WTC11 (cell line): Measurements from ENCODE around the gene PLSCR5. TPM values are rescaled to one million over a fixed set of nuclear protein-coding genes. Genes with fewer than 3 reads are reported as not detected.

Source experiments
- ATAC-seq: fragments of 200-7000 bp; cut with Tn5 transposase; 2 replicates; pipeline ENCODE4 v1.10.0; 2021; ENCODE audit warnings: mild to moderate bottlenecking, moderate library complexity
- CTCF ChIA-PET: fragments of 300-600 bp; sonication (Branson Sonifier 250); formaldehyde crosslinking; loops from one replicate; lab custom pipeline; 2021; ENCODE audit warnings: antibody characterized with exemption; lab: Charles Lee
- POLR2A ChIA-PET: fragments of 350-600 bp; sonication (Branson Sonifier 250); formaldehyde crosslinking; loops from one replicate; lab custom pipeline; 2021; ENCODE audit warnings: antibody characterized with exemption; lab: Charles Lee
- DNase-seq: peaks from one replicate; pipeline ENCODE4 v3.0.0; 2021; ENCODE audit warnings: low spot score
- H3K27ac Mint-ChIP-seq: 2 replicates; pipeline ENCODE4 v1.8.0; 2021; ENCODE audit warnings: mixed read lengths
- H3K27me3 Mint-ChIP-seq: 2 replicates; pipeline ENCODE4 v1.8.0; 2021; ENCODE audit warnings: low read depth, mild to moderate bottlenecking, moderate library complexity, mixed read lengths
- H3K36me3 Mint-ChIP-seq: 2 replicates; pipeline ENCODE4 v1.8.0; 2021; ENCODE audit warnings: mixed read lengths
- H3K4me1 Mint-ChIP-seq: 2 replicates; pipeline ENCODE4 v1.8.0; 2022; ENCODE audit warnings: mixed read lengths
- H3K4me3 Mint-ChIP-seq: 2 replicates; pipeline ENCODE4 v1.8.0; 2021; ENCODE audit warnings: mild to moderate bottlenecking, moderate library complexity, mixed read lengths
- H3K9me3 Mint-ChIP-seq: 2 replicates; pipeline ENCODE4 v1.8.0; 2021; ENCODE audit warnings: mixed read lengths
- AR ChIP-seq: fragments of 250-450 bp; sonication (Bioruptor Pico); IDR thresholded peaks from 2 replicates; pipeline ENCODE4 v1.9.0; 2021; ENCODE audit warnings: mild to moderate bottlenecking
- ATF1 ChIP-seq: sonication (generic); formaldehyde crosslinking; IDR thresholded peaks from 2 replicates; pipeline ENCODE4 v1.8.1; 2023; ENCODE audit warnings: mild to moderate bottlenecking, moderate library complexity, missing genetic modification reagents
- E2F5 ChIP-seq: sonication (generic); formaldehyde crosslinking; IDR thresholded peaks from 2 replicates; pipeline ENCODE4 v1.8.1; 2022; ENCODE audit warnings: mild to moderate bottlenecking, moderate library complexity, missing genetic modification reagents
- ELF4 ChIP-seq: sonication (generic); formaldehyde crosslinking; IDR thresholded peaks from 2 replicates; pipeline ENCODE4 v1.8.1; 2022; ENCODE audit warnings: low read depth, mild to moderate bottlenecking, moderate library complexity, missing genetic modification reagents
- GRHL2 ChIP-seq: fragments of 250-450 bp; sonication (Bioruptor Pico); IDR thresholded peaks from 2 replicates; pipeline ENCODE4 v1.8.0; 2022; ENCODE audit warnings: mild to moderate bottlenecking, moderate library complexity; ENCODE audit not compliant: insufficient replicate concordance, severe bottlenecking
- HMGXB4 ChIP-seq: sonication (generic); formaldehyde crosslinking; IDR thresholded peaks from 2 replicates; pipeline ENCODE4 v1.8.1; 2023; ENCODE audit warnings: mild to moderate bottlenecking, moderate library complexity, missing genetic modification reagents
- RELA ChIP-seq: sonication (generic); formaldehyde crosslinking; IDR thresholded peaks from 2 replicates; pipeline ENCODE4 v1.8.1; 2022; ENCODE audit warnings: missing genetic modification reagents, mild to moderate bottlenecking, borderline replicate concordance
- SMAD3 ChIP-seq: sonication (generic); formaldehyde crosslinking; IDR thresholded peaks from 2 replicates; pipeline ENCODE4 v1.8.0; 2022; ENCODE audit warnings: missing genetic modification reagents, mild to moderate bottlenecking, borderline replicate concordance
- SMAD4 ChIP-seq: sonication (generic); formaldehyde crosslinking; IDR thresholded peaks from 2 replicates; pipeline ENCODE4 v1.8.0; 2022; ENCODE audit warnings: mild to moderate bottlenecking, missing genetic modification reagents
- SP1 ChIP-seq: sonication (generic); formaldehyde crosslinking; conservative IDR thresholded peaks from 2 replicates; pipeline ENCODE4 v1.8.1; 2022; ENCODE audit warnings: missing genetic modification reagents
- TCF7 ChIP-seq: sonication (generic); formaldehyde crosslinking; IDR thresholded peaks from 2 replicates; pipeline ENCODE4 v1.8.0; 2022; ENCODE audit warnings: mild to moderate bottlenecking, low read depth, missing genetic modification reagents, moderate library complexity
- TEAD4 ChIP-seq: sonication (generic); formaldehyde crosslinking; IDR thresholded peaks from 2 replicates; pipeline ENCODE4 v1.8.0; 2022; ENCODE audit warnings: mild to moderate bottlenecking, missing genetic modification reagents
- ZNF121 ChIP-seq: sonication (generic); formaldehyde crosslinking; IDR thresholded peaks from 2 replicates; pipeline ENCODE4 v1.8.0; 2023; ENCODE audit warnings: missing genetic modification reagents
- ZNF263 ChIP-seq: sonication (generic); formaldehyde crosslinking; IDR thresholded peaks from 2 replicates; pipeline ENCODE4 v1.8.1; 2022; ENCODE audit warnings: low read depth, mild to moderate bottlenecking, moderate library complexity, missing genetic modification reagents
- total RNA-seq: library from RNA; stranded (reverse); gene quantifications from 3 replicates; pipeline ENCODE4 v1.2.3, GENCODE V29; 2021
- TF ChIP-seq, protein P1 (sequence below): sonication (generic); formaldehyde crosslinking; IDR thresholded peaks from 2 replicates; pipeline ENCODE4 v1.8.0; 2022; ENCODE audit warnings: mild to moderate bottlenecking, missing genetic modification reagents
- TF ChIP-seq, protein P2 (sequence below): fragments of 200-600 bp; IDR thresholded peaks from 2 replicates; pipeline ENCODE4 v1.8.0; 2022; ENCODE audit warnings: antibody characterized with exemption
- TF ChIP-seq, protein P3 (sequence below): fragments of 250-450 bp; sonication (Bioruptor Pico); conservative IDR thresholded peaks from 2 replicates; pipeline ENCODE4 v1.9.0; 2021; ENCODE audit warnings: mild to moderate bottlenecking
- TF ChIP-seq, protein P4 (sequence below): sonication (generic); formaldehyde crosslinking; IDR thresholded peaks from 2 replicates; pipeline ENCODE4 v1.8.0; 2022; ENCODE audit warnings: mild to moderate bottlenecking, missing genetic modification reagents
- TF ChIP-seq, protein P5 (sequence below): fragments of 250-450 bp; sonication (Bioruptor Pico); IDR thresholded peaks from 2 replicates; pipeline ENCODE4 v1.9.0; 2021; ENCODE audit warnings: mild to moderate bottlenecking, borderline replicate concordance

The PLSCR5 gene
- total RNA-seq, 1 experiment from 2014 or later = not detected

DNA sequence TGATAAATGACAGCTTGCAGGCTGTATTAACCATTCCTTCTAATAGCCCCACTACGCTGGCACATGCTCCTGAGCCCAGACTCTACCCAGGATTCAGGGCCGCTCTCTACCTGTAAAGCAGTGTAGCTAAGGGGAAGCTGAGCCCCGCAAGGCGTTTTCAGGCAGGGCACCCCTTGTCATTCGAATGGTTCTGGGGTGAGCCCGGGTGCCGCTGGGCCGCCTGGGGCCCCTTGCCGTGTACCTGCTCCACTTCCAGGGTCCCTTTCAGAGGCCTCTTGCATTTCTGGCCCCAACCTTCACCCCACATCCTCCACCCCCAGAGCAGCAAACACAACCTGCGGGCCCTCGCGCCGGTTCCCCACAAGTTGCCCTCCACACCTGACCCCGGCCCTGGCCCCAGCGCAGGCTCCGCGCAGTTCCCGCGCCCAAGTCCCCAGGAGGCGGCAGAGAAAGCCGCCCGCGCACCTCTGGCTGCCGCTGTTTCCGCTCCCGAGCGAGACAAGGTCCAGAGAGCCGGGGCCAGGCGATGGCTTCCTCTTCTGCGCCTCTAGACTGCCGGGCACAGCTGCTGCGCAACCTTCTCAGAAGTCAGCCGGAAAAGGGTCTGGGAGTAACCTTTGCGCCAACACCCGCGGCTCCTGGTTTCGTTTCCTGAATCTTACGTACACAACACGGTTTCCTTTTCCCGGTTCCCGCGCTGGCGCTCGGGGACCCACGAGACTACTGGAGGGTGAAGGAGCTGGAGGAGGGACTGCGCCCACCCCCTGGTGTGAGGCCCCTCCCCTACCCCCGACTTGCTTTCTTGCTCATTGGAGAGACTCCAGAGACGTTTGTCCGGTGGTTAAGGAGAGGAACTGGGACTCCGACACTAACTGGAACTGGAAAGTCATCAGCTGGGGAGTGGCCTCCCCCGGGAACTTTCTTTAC lies 60.9 kb downstream of the PLSCR5 start, which contains the start of gene PLSCR1:
Gene PLSCR1, minus strand, starts transcription at position 606 of the 927 bp plus-strand sequence. CDS start 8,055 bp downstream, outside the sequence.
- CTCF ChIA-PET = interaction anchor here (0.7 to 1.8 kb wide), 6 partner anchors 10 to 479 kb away, joined by 3 to 7 read pairs (median 3); partner anchors contain the start of gene PLSCR2
- H3K4me1 Mint-ChIP-seq = peaks cover 36% of the 10 kb centered on the region
- POLR2A ChIA-PET = interaction anchor here (0.5 to 2.2 kb wide), 3 partner anchors 13 to 219 kb away, joined by 3 to 11 read pairs (median 9); partner anchors contain the start of gene PLSCR2
- peak; percentile 86 for DNase-seq
- H3K36me3 Mint-ChIP-seq = peaks cover 19% of the 10 kb centered on the region
- ATAC-seq = peak; percentile 91
- peaks cover 7% of the 10 kb centered on the region for H3K27me3 Mint-ChIP-seq
- H3K27ac Mint-ChIP-seq = peak within 1 kb of the TSS; percentile 77; the same call in 1 of the 2 replicates
- peaks cover 14% of the 10 kb centered on the region for H3K9me3 Mint-ChIP-seq
- peak within 1 kb of the TSS; percentile 86 for H3K4me3 Mint-ChIP-seq
- no peak for TF ChIP-seq TCF7
- TF ChIP-seq RELA = no peak
- peak; percentile 69; the same call in 1 of the 2 replicates for TF ChIP-seq E2F5 (CRISPR knock-in tag)
- TF ChIP-seq TEAD4 (CRISPR knock-in tag) = no peak
- no peak for TF ChIP-seq GRHL2
- peak; percentile 40 for TF ChIP-seq SP1 (CRISPR knock-in tag)
- no peak for TF ChIP-seq SMAD3 (CRISPR knock-in tag)
- TF ChIP-seq, protein P1, sequence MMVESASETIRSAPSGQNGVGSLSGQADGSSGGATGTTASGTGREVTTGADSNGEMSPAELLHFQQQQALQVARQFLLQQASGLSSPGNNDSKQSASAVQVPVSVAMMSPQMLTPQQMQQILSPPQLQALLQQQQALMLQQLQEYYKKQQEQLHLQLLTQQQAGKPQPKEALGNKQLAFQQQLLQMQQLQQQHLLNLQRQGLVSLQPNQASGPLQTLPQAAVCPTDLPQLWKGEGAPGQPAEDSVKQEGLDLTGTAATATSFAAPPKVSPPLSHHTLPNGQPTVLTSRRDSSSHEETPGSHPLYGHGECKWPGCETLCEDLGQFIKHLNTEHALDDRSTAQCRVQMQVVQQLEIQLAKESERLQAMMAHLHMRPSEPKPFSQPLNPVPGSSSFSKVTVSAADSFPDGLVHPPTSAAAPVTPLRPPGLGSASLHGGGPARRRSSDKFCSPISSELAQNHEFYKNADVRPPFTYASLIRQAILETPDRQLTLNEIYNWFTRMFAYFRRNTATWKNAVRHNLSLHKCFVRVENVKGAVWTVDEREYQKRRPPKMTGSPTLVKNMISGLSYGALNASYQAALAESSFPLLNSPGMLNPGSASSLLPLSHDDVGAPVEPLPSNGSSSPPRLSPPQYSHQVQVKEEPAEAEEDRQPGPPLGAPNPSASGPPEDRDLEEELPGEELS = no peak; the same call in 1 of the 2 replicates
- no peak for TF ChIP-seq AR (CRISPR knock-in tag)
- no peak for TF ChIP-seq ELF4 (CRISPR knock-in tag)
- no peak for TF ChIP-seq ATF1
- TF ChIP-seq, protein P2, sequence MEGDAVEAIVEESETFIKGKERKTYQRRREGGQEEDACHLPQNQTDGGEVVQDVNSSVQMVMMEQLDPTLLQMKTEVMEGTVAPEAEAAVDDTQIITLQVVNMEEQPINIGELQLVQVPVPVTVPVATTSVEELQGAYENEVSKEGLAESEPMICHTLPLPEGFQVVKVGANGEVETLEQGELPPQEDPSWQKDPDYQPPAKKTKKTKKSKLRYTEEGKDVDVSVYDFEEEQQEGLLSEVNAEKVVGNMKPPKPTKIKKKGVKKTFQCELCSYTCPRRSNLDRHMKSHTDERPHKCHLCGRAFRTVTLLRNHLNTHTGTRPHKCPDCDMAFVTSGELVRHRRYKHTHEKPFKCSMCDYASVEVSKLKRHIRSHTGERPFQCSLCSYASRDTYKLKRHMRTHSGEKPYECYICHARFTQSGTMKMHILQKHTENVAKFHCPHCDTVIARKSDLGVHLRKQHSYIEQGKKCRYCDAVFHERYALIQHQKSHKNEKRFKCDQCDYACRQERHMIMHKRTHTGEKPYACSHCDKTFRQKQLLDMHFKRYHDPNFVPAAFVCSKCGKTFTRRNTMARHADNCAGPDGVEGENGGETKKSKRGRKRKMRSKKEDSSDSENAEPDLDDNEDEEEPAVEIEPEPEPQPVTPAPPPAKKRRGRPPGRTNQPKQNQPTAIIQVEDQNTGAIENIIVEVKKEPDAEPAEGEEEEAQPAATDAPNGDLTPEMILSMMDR = no peak
- TF ChIP-seq, protein P3, sequence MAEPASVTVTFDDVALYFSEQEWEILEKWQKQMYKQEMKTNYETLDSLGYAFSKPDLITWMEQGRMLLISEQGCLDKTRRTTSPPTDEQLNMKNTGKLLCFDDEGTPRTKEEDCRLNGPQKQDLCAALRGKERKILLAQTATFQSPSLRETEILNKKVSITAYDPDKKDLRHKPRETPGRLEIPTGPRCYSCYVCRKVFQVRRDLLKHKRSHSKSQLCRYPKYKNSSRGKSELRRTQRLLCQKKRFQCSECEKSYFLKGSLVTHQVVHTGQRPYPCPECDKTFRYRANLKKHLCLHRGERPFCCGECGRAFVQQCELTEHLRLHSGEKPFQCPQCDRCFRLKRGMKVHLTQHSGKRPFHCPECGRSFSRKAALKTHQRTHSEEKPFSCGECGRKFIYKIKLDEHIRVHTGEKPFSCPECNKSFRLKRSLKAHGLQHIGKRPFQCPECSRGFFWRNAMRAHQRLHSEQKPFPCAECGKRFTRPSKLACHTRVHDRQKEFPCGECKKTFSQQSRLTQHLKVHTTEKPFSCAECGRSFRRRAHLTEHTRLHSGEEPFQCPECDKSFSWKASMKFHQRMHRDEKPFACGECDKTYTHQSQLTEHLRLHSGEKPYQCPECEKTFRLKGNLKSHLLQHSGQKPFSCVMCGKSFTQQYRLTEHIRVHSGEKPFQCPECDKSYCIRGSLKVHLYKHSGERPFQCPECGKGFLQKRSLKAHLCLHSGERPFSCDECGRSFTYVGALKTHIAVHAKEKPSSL (CRISPR knock-in tag) = no peak
- no peak for TF ChIP-seq ZNF121
- TF ChIP-seq, protein P4, sequence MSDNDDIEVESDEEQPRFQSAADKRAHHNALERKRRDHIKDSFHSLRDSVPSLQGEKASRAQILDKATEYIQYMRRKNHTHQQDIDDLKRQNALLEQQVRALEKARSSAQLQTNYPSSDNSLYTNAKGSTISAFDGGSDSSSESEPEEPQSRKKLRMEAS (CRISPR knock-in tag) = no peak
- TF ChIP-seq HMGXB4 (CRISPR knock-in tag) = peak; percentile 80
- TF ChIP-seq, protein P5, sequence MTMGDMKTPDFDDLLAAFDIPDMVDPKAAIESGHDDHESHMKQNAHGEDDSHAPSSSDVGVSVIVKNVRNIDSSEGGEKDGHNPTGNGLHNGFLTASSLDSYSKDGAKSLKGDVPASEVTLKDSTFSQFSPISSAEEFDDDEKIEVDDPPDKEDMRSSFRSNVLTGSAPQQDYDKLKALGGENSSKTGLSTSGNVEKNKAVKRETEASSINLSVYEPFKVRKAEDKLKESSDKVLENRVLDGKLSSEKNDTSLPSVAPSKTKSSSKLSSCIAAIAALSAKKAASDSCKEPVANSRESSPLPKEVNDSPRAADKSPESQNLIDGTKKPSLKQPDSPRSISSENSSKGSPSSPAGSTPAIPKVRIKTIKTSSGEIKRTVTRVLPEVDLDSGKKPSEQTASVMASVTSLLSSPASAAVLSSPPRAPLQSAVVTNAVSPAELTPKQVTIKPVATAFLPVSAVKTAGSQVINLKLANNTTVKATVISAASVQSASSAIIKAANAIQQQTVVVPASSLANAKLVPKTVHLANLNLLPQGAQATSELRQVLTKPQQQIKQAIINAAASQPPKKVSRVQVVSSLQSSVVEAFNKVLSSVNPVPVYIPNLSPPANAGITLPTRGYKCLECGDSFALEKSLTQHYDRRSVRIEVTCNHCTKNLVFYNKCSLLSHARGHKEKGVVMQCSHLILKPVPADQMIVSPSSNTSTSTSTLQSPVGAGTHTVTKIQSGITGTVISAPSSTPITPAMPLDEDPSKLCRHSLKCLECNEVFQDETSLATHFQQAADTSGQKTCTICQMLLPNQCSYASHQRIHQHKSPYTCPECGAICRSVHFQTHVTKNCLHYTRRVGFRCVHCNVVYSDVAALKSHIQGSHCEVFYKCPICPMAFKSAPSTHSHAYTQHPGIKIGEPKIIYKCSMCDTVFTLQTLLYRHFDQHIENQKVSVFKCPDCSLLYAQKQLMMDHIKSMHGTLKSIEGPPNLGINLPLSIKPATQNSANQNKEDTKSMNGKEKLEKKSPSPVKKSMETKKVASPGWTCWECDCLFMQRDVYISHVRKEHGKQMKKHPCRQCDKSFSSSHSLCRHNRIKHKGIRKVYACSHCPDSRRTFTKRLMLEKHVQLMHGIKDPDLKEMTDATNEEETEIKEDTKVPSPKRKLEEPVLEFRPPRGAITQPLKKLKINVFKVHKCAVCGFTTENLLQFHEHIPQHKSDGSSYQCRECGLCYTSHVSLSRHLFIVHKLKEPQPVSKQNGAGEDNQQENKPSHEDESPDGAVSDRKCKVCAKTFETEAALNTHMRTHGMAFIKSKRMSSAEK (CRISPR knock-in tag) = no peak
- TF ChIP-seq SMAD4 (CRISPR knock-in tag) = no peak
- TF ChIP-seq ZNF263 = no peak
